HepG2 (cell line): ENCODE data around the gene PNN. TPM values are rescaled to one million over a fixed set of nuclear protein-coding genes. Genes with fewer than 3 reads are reported as not detected.
A peak's percentile ranks its signal among the peaks of the same experiment; 100 is the strongest.

ENCODE experiments used
- CREB1 ChIP-seq, 2 experiments: fragments of 450-650 bp in 1 of 2; IDR thresholded peaks; 2 replicates each; pipeline ENCODE4 v1.6.1; 2016 to 2017; ENCODE audit warnings: control low read depth in 1 of 2, mild to moderate bottlenecking in 1 of 2, missing compliant biosample characterization in 1 of 2, missing genetic modification characterization in 1 of 2
- HNF4A ChIP-seq: sonication (generic); formaldehyde crosslinking; IDR thresholded peaks from 2 replicates; pipeline ENCODE4 v1.4.0; 2020; ENCODE audit warnings: missing genetic modification reagents
- KIAA2018 ChIP-seq: sonication (generic); formaldehyde crosslinking; IDR thresholded peaks from 2 replicates; pipeline ENCODE4 v1.5.0; 2020; ENCODE audit warnings: mild to moderate bottlenecking, missing genetic modification reagents, borderline replicate concordance
- MEF2D ChIP-seq: sonication (generic); formaldehyde crosslinking; IDR thresholded peaks from 2 replicates; pipeline ENCODE4 v1.5.1; 2020; ENCODE audit warnings: mild to moderate bottlenecking, missing genetic modification reagents
- NFE2L1 ChIP-seq: sonication (generic); formaldehyde crosslinking; IDR thresholded peaks from 2 replicates; pipeline ENCODE4 v1.4.0; 2020; ENCODE audit warnings: missing genetic modification reagents, mild to moderate bottlenecking, borderline replicate concordance
- PAXIP1 ChIP-seq: sonication (generic); formaldehyde crosslinking; conservative IDR thresholded peaks from 2 replicates; pipeline ENCODE4 v1.4.0; 2020; ENCODE audit warnings: mild to moderate bottlenecking, missing genetic modification reagents, moderate library complexity
- SRSF9 ChIP-seq: fragments of 200-400 bp; formaldehyde crosslinking; IDR thresholded peaks from 2 replicates; pipeline ENCODE4 v1.6.1; 2018; ENCODE audit warnings: borderline replicate concordance, mild to moderate bottlenecking, low read depth, low read length; ENCODE audit not compliant: insufficient read depth, poor library complexity, severe bottlenecking
- ZFP36L2 ChIP-seq: sonication (generic); formaldehyde crosslinking; IDR thresholded peaks from 2 replicates; pipeline ENCODE4 v1.4.0; 2020; ENCODE audit warnings: missing genetic modification reagents
- ZKSCAN5 ChIP-seq: sonication (generic); formaldehyde crosslinking; IDR thresholded peaks from 2 replicates; pipeline ENCODE4 v1.5.1; 2020; ENCODE audit warnings: mild to moderate bottlenecking, missing genetic modification reagents
- ZNF687 ChIP-seq: sonication (generic); formaldehyde crosslinking; IDR thresholded peaks from 2 replicates; pipeline ENCODE4 v1.5.1; 2020; ENCODE audit warnings: mild to moderate bottlenecking, missing genetic modification reagents, moderate library complexity
- ZSCAN12 ChIP-seq: sonication (generic); formaldehyde crosslinking; IDR thresholded peaks from 2 replicates; pipeline ENCODE4 v1.9.0; 2021; ENCODE audit warnings: mild to moderate bottlenecking, missing genetic modification reagents
- polyA plus RNA-seq, 8 experiments: library from polyadenylated mRNA; depleted of rRNA in 3 of 8; stranded (reverse) in 7 of 8; unstranded in 1 of 8; fragments of >200 nt; fragmentation: Illumina TruSeq in 4 of 8; extraction: Trizol in 4 of 8; gene quantifications; 2 replicates each; pipeline versions ENCODE4 v1.2.1 to v1.2.3, GENCODE V29; 2011 to 2016; ENCODE audit warnings: low read depth in 4 of 8, missing spikeins in 1 of 8, mixed read lengths in 1 of 8; ENCODE audit not compliant: insufficient read depth in 1 of 8
- total RNA-seq, 5 experiments: library from RNA; depleted of rRNA; stranded (reverse); fragments of >200 nt; fragmentation: Illumina TruSeq; extraction: Trizol; gene quantifications; 2 replicates each; pipeline ENCODE4 v1.2.3, GENCODE V29; 2016; ENCODE audit warnings: low read depth in 1 of 5

Gene PNN
- total and polyA plus RNA-seq, 2 of the 13 experiments (the other 11 are each of a cell fraction or from before 2014, with no cell fraction given) = 58.0 to 214 TPM

- no peak; the same call in 1 of the 2 replicates for TF ChIP-seq KIAA2018 (CRISPR knock-in tag)
- no peak for TF ChIP-seq SRSF9
- no peak for TF ChIP-seq ZKSCAN5
- TF ChIP-seq HNF4A (CRISPR knock-in tag) = no peak
- TF ChIP-seq ZFP36L2 = no peak
- peak; percentile 86; the same call in 1 of the 2 replicates for TF ChIP-seq NFE2L1 (CRISPR knock-in tag)
- no peak for TF ChIP-seq CREB1 (IDR thresholded peaks at IDR 0.05)
- no peak for TF ChIP-seq CREB1 (CRISPR knock-in tag; IDR thresholded peaks at IDR 0.05)
- peak; percentile 53; the same call in 1 of the 2 replicates for TF ChIP-seq MEF2D (CRISPR knock-in tag)
- TF ChIP-seq ZSCAN12 (CRISPR knock-in tag) = no peak
- TF ChIP-seq PAXIP1 (CRISPR knock-in tag) = peak; percentile 20
- peak; percentile 46 for TF ChIP-seq ZNF687 (CRISPR knock-in tag)
These were observed 28.9 kb downstream of the PNN start (continued) for GRCh38 chr14:39203659-39204606.
